WERI-Rb-1 (cell line): ENCODE results near the gene ARHGEF39.

Experiments
- DNase-seq: peaks from one replicate; pipeline ENCODE4 v3.0.0-alpha.2; 2020
- H3K27ac ChIP-seq: fragments of 250-450 bp; sonication (Bioruptor Pico); 2 replicates; pipeline ENCODE4 v1.5.1; 2020; ENCODE audit warnings: mild to moderate bottlenecking, moderate library complexity
- H3K27me3 ChIP-seq: fragments of 250-450 bp; sonication (Bioruptor Pico); 2 replicates; pipeline ENCODE4 v1.5.1; 2021; ENCODE audit warnings: mild to moderate bottlenecking, low read depth, moderate library complexity; ENCODE audit not compliant: insufficient read depth, severe bottlenecking
- H3K36me3 ChIP-seq: fragments of 250-450 bp; sonication (Bioruptor Pico); 2 replicates; pipeline ENCODE4 v1.5.1; 2020; ENCODE audit warnings: mild to moderate bottlenecking, moderate library complexity
- H3K4me3 ChIP-seq: 2 replicates; pipeline ENCODE4 v1.5.1; 2011; ENCODE audit warnings: low read depth, mild to moderate bottlenecking, control low read depth, low read length
- H3K9me3 ChIP-seq: fragments of 250-450 bp; sonication (Bioruptor Pico); 2 replicates; pipeline ENCODE4 v1.5.1; 2021; ENCODE audit warnings: mild to moderate bottlenecking, moderate library complexity; ENCODE audit not compliant: severe bottlenecking
- CTCF ChIP-seq: IDR thresholded peaks from 2 replicates; pipeline ENCODE4 v1.5.1; 2011; ENCODE audit warnings: low read depth, mild to moderate bottlenecking, control low read depth, inconsistent platforms, low read length

Gene ARHGEF39

GRCh38 chr9:35660966-35661415 is 4.0 kb downstream of the ARHGEF39 start:
- H3K4me3 ChIP-seq: no peak overlapping the region
- no peaks in the 10 kb centered on the region for H3K27me3 ChIP-seq
- TF ChIP-seq CTCF: peak; percentile 53
- peaks cover 34% of the 10 kb centered on the region for H3K36me3 ChIP-seq
- no peaks in the 10 kb centered on the region for H3K9me3 ChIP-seq
- no peak overlapping the region for H3K27ac ChIP-seq
- no peak for DNase-seq

- no peak for TF ChIP-seq CTCF
- Histone ChIP-seq H3K27ac (no peak overlapping the region), H3K36me3 (peaks cover 34% of the 10 kb centered on the region), H3K9me3 (no peaks in the 10 kb centered on the region), H3K4me3 (no peak overlapping the region), H3K27me3 (no peaks in the 10 kb centered on the region)
- DNase-seq: no peak
Measured at GRCh38 chr9:35659340-35659739, 5.7 kb downstream of the ARHGEF39 start.

GRCh38 chr9:35658968-35659220 is 6.1 kb downstream of the ARHGEF39 start:
- no peaks in the 10 kb centered on the region for H3K27me3 ChIP-seq
- no peaks in the 10 kb centered on the region for H3K9me3 ChIP-seq
- TF ChIP-seq CTCF: no peak
- H3K27ac ChIP-seq: peak overlapping the region; percentile 98
- H3K4me3 ChIP-seq: peak overlapping the region; percentile 80
- peak; percentile 28 for DNase-seq
- H3K36me3 ChIP-seq: peaks cover 34% of the 10 kb centered on the region

- DNase-seq: peak; percentile 81
- H3K9me3 ChIP-seq: no peaks in the 10 kb centered on the region
- H3K27me3 ChIP-seq: no peaks in the 10 kb centered on the region
- peak within 1 kb of the TSS; percentile 80 for H3K4me3 ChIP-seq
- H3K27ac ChIP-seq: peak within 1 kb of the TSS; percentile 98
- peak; percentile 77 for TF ChIP-seq CTCF
- H3K36me3 ChIP-seq: peaks cover 34% of the 10 kb centered on the region
Measured at GRCh38 chr9:35658137-35658967, 6.6 kb downstream of the ARHGEF39 start, which contains the start of gene CCDC107. Gene CCDC107 (plus strand): TSS chr9:35658292. CDS start chr9:35658380, 88 bp downstream.

- peak within 1 kb of the TSS; percentile 80 for H3K4me3 ChIP-seq
- H3K27me3 ChIP-seq: no peaks in the 10 kb centered on the region
- peak within 1 kb of the TSS; percentile 98 for H3K27ac ChIP-seq
- DNase-seq: peak; percentile 99
- H3K36me3 ChIP-seq: peaks cover 29% of the 10 kb centered on the region
- 0 out of 2 replicates have a peak, but pooled peaks have one; percentile 26 for TF ChIP-seq CTCF
- H3K9me3 ChIP-seq: no peaks in the 10 kb centered on the region
Measured at GRCh38 chr9:35657546-35658136, 7.4 kb downstream of the ARHGEF39 start, which contains the start of gene RMRP. Gene RMRP (minus strand): TSS chr9:35658019.
